Measurements from ENCODE around the gene ZC3HAV1.
"Not testable (repeated sequence)": the region's sequence is repeated elsewhere in the genome, so short reads cannot be mapped to it uniquely, and the experiment has no call there.

The ZC3HAV1 gene

GRCh38 chr7:139112316-139112715 lies 2.8 kb upstream of the ZC3HAV1 start:
- no peak for DNase-seq

GRCh38 chr7:139111811-139112301 lies 2.3 kb upstream of the ZC3HAV1 start:
- DNase-seq: no peak

- no peak for DNase-seq
Observed at GRCh38 chr7:139111147-139111546, 1.6 kb upstream of the ZC3HAV1 start.

DNA sequence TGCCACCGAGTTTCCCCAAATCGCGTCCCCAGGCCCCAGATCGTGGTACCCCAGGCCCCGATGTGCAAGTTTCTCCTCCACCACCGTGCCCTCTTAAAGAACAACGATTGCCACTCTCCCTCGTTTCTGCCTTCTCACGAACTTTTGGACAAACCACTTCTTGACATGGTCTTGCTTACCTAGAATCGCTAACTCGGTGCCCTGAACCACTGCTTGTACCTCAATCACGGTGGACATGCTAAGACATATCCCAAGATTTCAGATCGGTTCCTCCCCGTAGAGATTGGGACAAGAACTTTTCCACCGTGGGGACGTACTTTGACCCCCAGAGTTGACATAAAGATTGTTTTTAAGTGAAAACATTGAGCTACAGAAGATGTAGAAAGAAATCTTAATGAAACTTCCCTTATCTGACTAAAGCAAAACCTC lies 477 bp upstream of the ZC3HAV1 start:
- no peak for DNase-seq

GRCh38 chr7:139108266-139109187 lies 993 bp downstream of the ZC3HAV1 start:
- DNase-seq: peak; percentile 9

GRCh38 chr7:139106959-139107358 lies 2.6 kb downstream of the ZC3HAV1 start:
- no peak for DNase-seq

GRCh38 chr7:139106227-139106626 lies 3.3 kb downstream of the ZC3HAV1 start:
- DNase-seq: not testable (repeated sequence)

GRCh38 chr7:139105484-139105883 lies 4.0 kb downstream of the ZC3HAV1 start:
- DNase-seq: no peak

- DNase-seq: no peak
Observed at GRCh38 chr7:139104091-139104450, 5.4 kb downstream of the ZC3HAV1 start.

DNA sequence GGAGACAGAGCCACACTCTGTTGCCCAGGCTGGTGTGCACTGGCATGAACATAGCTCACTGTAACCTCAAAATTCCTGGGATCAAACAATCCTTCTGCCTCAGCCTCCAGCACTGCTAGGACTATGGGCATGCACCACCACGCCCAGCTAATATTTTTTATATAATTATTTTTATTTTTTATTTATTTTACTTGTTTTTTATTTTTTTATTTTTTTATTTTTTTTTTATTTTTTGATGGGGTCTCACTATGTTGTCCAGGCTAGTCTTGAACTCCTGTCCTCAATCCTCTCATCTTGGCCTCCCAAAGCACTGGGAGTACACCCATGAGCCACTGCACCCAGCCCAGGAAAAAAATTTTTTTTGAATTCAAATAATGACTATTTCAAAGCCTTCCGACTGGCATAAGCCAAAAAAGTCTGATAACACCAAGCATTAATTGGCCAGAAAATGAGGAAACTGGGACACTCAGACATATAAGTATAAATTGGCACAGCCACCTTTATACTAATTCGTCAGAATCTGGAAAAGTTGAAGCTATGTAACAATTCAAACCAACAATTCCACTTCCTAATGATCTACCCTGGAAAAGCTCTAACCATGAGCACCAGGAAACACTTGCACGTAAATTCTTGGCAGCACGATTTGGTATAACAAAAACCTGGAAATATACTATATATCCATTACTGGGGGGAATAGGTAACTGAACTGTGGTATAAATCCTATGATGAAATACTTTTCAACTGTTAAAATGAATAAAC lies 6.3 kb downstream of the ZC3HAV1 start:
- no peak for DNase-seq

GRCh38 chr7:139101637-139102158 lies 7.8 kb downstream of the ZC3HAV1 start:
- not testable (repeated sequence) for DNase-seq

DNA sequence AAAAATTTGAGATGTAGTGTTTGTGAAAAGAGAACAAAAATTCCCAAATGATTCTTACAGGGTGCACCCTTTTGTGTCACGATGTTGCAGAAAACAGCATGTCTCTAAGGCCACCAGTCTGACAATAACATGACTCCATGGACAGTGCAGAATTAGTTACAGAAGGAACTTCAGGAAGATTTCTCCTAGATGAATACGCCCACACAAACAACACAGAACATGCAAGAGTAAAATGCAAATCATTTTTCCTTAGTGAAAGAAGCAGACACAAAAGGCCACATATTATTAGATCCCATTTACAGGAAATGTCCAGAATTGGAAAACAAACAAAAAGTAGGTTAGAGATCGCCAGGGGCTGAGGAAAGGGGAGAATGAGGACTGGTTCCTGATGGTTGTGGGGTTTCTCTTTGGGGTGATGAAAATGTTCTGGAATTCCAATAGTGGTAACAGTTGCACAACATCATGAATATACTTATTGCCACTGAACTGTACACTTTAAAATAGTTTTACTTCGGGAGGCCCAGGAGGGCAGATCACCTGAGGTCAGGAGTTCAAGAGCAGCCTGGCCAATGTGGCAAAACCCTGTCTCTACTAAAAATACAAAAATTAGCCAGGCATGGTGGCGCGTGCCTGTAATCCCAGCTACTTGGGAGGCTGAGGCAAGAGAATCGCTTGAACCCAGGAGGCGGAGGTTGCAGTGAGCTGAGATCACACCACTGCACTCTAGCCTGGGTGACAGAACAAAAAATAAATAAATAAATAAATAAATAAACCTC lies 10.2 kb downstream of the ZC3HAV1 start:
- no peak for DNase-seq

DNA sequence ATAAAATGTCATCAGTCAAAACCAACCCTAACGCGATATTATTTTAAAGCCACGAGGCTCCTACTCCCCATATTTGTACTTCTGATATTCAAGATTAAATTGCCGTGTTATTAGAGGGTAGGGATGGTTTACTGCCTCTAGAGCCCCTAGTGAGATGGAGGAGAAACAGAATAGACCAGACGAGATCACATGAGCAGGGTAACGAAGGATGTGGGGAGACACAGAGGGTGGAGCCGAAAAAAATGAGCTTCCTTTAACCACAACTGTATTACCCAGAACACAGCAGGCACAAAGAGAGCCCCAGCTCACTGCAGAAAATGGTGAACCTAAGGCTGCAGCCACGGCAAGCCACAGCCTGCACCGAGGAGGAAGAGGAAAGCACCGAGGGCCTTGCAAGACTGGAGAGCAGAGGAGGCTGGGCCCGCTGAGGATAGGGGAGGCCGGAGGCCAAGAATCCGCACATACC lies 14.3 kb downstream of the ZC3HAV1 start:
- DNase-seq: no peak

- DNase-seq: no peak
Observed at GRCh38 chr7:139094596-139094995, 14.9 kb downstream of the ZC3HAV1 start.

DNA sequence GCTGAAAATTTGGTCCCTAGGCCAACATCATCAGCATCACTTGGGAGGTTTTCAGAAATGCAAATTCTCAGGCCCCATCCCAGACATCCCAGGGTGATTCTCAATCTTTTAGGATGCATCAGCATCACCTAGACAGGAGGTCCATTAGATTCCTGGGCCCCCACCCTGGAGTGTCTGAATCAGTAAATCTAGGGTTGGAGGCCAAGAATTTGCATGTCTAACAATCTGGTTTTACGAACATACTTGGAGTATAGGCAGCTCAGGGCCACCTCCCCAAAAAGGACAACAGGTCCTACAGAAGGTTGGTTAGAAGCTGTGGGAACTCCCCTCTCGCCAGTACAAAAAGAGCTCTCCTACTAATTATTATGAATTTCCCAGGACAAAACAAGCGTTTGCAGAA lies 15.5 kb downstream of the ZC3HAV1 start:
- no peak for DNase-seq

- not testable (repeated sequence) for DNase-seq
Observed at GRCh38 chr7:139093512-139093911, 16.0 kb downstream of the ZC3HAV1 start.

DNA sequence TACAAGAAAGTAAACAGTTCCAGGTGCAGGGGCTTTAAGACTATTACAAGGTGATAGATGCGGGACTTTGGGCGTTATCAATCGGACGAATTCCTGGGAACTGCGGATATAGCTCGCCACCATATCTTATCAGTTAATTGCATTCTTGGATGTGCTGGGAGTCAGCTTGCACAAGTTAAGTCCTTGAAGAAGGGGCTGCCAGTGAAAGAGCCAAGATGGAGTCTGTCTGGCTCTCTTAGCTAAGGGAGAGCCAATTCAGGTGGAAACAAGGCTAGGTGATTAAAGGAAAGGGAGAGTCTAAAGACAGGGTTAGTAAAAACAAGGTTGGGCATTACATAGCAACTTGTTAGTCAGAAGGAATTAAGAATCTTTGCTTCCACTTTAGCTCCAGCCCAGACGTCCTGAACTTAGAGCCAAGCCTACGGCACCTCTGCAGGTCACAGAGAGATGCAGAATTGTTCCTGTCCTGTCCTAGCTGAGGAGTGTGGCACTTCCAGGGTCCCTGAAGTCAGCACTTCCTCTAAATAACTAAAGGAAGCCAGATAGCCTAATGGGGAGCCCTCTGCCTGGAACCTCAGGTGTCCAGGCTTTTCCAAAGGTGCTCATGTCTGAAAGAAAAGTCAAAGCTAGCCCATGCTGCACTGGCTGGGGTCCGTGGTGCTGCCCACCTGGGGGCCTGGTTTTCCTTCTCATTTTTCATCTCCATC lies 17.3 kb downstream of the ZC3HAV1 start:
- DNase-seq: no peak

DNA sequence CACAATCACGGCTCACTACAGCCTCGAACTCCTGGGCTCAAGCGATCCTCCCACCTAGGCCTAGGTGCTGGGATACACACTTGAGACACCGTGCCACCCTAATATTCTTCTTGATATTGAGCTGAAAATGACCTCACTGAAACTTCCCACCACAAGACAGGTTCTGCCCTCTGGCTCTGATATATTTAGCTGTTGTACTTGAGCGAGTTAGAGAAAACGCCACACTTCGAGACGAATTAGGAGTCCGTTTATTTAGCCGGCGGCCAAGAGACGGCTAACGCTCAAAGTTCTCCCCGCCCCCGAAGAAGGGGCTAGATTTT lies 17.9 kb downstream of the ZC3HAV1 start:
- no peak for DNase-seq

DNA sequence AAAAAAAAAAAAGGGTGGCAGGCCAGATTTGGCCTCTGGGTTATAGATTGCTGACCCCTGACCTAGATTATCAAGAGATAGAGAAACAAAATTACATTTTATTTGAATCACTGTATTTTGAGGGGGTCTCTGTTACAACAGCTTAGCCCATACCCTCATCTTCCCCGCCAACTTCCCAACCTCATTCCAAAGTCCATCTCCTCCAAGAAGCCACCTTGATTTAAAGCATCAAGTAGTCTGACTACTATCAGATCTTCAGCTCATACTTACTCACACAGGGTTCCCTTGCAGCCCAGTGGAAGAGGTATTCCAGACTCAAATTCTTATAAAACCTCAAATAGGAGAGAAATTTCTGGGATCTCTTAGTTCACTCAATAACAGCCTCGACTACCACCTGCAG lies 20.4 kb downstream of the ZC3HAV1 start:
- no peak for DNase-seq

- no peak for DNase-seq
Observed at GRCh38 chr7:139088268-139088667, 21.3 kb downstream of the ZC3HAV1 start.

GRCh38 chr7:139087212-139087611 lies 22.3 kb downstream of the ZC3HAV1 start:
- no peak for DNase-seq

- no peak for DNase-seq
Observed at GRCh38 chr7:139086454-139086853, 23.1 kb downstream of the ZC3HAV1 start.
